ENCODE results near the gene RNASE7.

The RNASE7 gene

DNA sequence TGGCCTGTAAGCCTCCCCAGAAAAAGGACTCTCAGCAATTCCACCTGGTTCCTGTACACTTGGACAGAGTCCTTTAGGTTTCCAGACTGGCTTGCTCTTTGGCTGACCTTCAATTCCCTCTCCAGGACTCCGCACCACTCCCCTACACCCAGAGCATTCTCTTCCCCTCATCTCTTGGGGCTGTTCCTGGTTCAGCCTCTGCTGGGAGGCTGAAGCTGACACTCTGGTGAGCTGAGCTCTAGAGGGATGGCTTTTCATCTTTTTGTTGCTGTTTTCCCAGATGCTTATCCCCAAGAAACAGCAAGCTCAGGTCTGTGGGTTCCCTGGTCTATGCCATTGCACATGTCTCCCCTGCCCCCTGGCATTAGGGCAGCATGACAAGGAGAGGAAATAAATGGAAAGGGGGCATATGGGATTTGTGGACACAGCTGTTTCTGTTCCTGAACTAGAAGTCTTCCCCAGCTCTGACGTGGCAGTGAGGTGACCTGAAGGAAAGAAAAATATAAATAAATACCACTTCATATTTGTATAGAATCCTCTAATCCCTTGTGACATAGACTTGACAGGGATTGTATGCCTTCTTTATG lies 1.3 kb downstream of the RNASE7 start:
- DNase-seq (ENCODE audit: low read depth) = no peak
- no peak overlapping the region for H3K4me3 ChIP-seq (ENCODE audit: low read depth, low read length)
- TF ChIP-seq, protein P1, sequence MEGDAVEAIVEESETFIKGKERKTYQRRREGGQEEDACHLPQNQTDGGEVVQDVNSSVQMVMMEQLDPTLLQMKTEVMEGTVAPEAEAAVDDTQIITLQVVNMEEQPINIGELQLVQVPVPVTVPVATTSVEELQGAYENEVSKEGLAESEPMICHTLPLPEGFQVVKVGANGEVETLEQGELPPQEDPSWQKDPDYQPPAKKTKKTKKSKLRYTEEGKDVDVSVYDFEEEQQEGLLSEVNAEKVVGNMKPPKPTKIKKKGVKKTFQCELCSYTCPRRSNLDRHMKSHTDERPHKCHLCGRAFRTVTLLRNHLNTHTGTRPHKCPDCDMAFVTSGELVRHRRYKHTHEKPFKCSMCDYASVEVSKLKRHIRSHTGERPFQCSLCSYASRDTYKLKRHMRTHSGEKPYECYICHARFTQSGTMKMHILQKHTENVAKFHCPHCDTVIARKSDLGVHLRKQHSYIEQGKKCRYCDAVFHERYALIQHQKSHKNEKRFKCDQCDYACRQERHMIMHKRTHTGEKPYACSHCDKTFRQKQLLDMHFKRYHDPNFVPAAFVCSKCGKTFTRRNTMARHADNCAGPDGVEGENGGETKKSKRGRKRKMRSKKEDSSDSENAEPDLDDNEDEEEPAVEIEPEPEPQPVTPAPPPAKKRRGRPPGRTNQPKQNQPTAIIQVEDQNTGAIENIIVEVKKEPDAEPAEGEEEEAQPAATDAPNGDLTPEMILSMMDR (IDR thresholded peaks at IDR 0.05; ENCODE audit: control insufficient read depth, extremely low read depth, insufficient read depth) = no peak

GRCh38 chr14:21043974-21044618 lies 1.9 kb downstream of the RNASE7 start:
- TF ChIP-seq, protein P1 (IDR thresholded peaks at IDR 0.05; ENCODE audit: control insufficient read depth, extremely low read depth, insufficient read depth) = no peak
- DNase-seq (ENCODE audit: low read depth) = no peak
- H3K4me3 ChIP-seq (ENCODE audit: low read depth, low read length) = no peak overlapping the region

- DNase-seq (ENCODE audit: low read depth) = no peak
- no peak overlapping the region for H3K4me3 ChIP-seq (ENCODE audit: low read depth, low read length)
Observed at GRCh38 chr14:21047378-21047781, 5.2 kb downstream of the RNASE7 start.

GRCh38 chr14:21048638-21049037 lies 6.5 kb downstream of the RNASE7 start:
- H3K4me3 ChIP-seq (ENCODE audit: low read depth, low read length) = no peak overlapping the region
- TF ChIP-seq, protein P1 (IDR thresholded peaks at IDR 0.05; ENCODE audit: control insufficient read depth, extremely low read depth, insufficient read depth) = no peak
- DNase-seq (ENCODE audit: low read depth) = no peak

More at GRCh38 chr14:21047378-21047781, 5.2 kb downstream of the RNASE7 start:
- TF ChIP-seq, protein P1 (IDR thresholded peaks at IDR 0.05; ENCODE audit: control insufficient read depth, extremely low read depth, insufficient read depth) = no peak

DNA sequence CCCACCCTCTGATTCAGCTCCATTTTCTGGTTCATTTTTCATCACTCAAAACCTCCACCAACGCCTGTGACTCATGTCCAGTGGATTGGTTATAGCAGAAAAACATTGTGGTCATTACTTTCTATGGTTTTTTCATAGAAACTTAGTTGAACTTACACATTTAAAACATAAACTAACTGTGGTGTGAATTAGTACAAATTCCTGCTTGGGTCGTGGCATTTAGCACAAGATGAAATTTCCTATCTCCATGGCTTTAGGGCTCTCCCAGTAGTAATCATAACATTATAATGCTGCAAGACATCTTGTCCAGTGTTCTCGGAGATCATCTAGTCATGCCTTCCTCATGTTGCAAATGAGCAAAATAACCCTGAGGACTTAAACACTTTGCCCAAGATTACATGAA lies 7.1 kb downstream of the RNASE7 start:
- no peak for DNase-seq (ENCODE audit: low read depth)
- no peak overlapping the region for H3K4me3 ChIP-seq (ENCODE audit: low read depth, low read length)
- TF ChIP-seq, protein P1 (IDR thresholded peaks at IDR 0.05; ENCODE audit: control insufficient read depth, extremely low read depth, insufficient read depth) = no peak

DNA sequence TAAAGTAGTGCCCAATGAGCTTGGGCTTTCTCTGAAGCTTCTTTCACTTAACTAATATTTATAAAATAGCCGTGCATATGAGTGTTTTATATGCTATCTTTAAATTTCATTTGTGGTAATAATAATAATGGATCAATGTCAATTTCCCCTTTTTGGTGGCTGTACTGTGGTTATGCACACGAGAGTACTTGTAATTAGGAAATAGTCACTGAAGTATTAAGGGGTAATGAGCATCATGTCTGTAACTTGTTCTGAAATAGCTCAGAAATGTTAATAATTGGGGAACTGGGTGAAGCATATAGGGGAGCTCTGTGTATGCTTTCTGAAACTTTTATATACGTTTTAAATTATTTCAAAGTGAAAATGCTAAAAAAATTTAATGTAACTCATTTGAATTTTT lies 8.4 kb downstream of the RNASE7 start:
- no peak overlapping the region for H3K4me3 ChIP-seq (ENCODE audit: low read depth, low read length)
- TF ChIP-seq, protein P1 (IDR thresholded peaks at IDR 0.05; ENCODE audit: control insufficient read depth, extremely low read depth, insufficient read depth) = no peak
- no peak for DNase-seq (ENCODE audit: low read depth)

Measured in LNCaP clone FGC (cell line).